ENCODE results near the gene FOXP2.

DNA sequence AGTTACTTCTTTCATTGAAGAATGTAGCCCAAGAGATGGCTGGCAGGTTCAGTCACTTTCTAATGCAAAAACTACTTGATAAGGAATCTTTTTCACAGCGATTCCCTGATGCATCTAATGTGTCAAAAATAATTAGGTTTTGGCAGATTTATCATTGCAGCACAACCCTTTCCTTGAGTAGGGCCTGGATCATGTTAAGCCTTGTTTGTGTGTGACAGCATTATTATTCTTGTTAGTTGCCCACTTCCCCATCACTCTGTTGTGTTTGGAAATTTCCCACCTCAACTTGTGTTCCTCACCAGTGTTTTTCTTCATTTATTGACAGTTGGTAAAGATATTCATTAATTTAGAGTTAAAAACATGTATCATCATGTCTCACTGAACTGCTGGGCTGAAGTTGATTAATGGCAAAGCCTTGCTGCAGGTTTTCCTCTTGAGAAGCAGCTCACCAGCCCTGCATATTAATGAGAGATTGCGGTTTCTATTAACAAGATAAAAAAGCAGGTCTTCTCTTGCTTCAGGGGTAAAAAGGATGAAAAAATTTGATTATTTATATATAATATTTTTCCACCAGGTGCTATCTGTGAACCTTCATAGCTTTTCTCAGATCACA is 273.9 kb downstream of the FOXP2 start:
- no peak for TF ChIP-seq CREM (IDR thresholded peaks at IDR 0.05; ENCODE audit: low read depth)
- no peak for TF ChIP-seq ATF2 (IDR thresholded peaks at IDR 0.05; ENCODE audit: low read length)
- no peak for TF ChIP-seq ZNF24 (IDR thresholded peaks at IDR 0.05)
- no peak for TF ChIP-seq CHD1 (IDR thresholded peaks at IDR 0.05; ENCODE audit: low read depth, low read length)
- no peak for TF ChIP-seq ZNF384 (IDR thresholded peaks at IDR 0.05; ENCODE audit: borderline replicate concordance, low read depth, low read length)
- no peak for TF ChIP-seq CTCF (IDR thresholded peaks at IDR 0.05 in 2 of 3, conservative IDR thresholded peaks at IDR 0.05 in 1 of 3; ENCODE audit: control insufficient read depth in 2 of 3, extremely low read depth in 1 of 3, insufficient read depth in 1 of 3, low read depth in 3 of 3, low read length in 3 of 3)
- no peak for TF ChIP-seq NBN (IDR thresholded peaks at IDR 0.05)
- no peak for TF ChIP-seq ZZZ3 (IDR thresholded peaks at IDR 0.05; ENCODE audit: control insufficient read depth, insufficient read length, low read depth)
- TF ChIP-seq EP300 (IDR thresholded peaks at IDR 0.05; ENCODE audit: borderline replicate concordance in 1 of 2, control insufficient read depth in 1 of 2, low read depth in 2 of 2, low read length in 2 of 2), result no peak
- TF ChIP-seq YY1 (IDR thresholded peaks at IDR 0.05; ENCODE audit: low read depth, low read length), result no peak
- TF ChIP-seq POLR2AphosphoS5 (IDR thresholded peaks at IDR 0.05; ENCODE audit: low read length), result no peak
- TF ChIP-seq POLR2A (IDR thresholded peaks at IDR 0.05; ENCODE audit: low read depth, low read length), result no peak

Data from GM12878 (cell line).